K562 (cell line): ENCODE results near the gene AGPAT3. TPM values are rescaled to one million over a fixed set of nuclear protein-coding genes. Genes with fewer than 3 reads are reported as not detected.

Source experiments
- ATAC-seq: fragments of 200-7000 bp; cut with Tn5 transposase; 3 replicates; pipeline ENCODE4 v1.9.1; 2020; ENCODE audit warnings: moderate library complexity
- BruUV-seq: library from RNA; stranded (reverse); fragments of 400-500 nt; replicated peaks from 2 replicates; lab custom pipeline; 2021; lab: Mats Ljungman, UMichigan
- CTCF ChIA-PET: fragments of 300-600 bp; formaldehyde crosslinking; extraction: SDS; loops from one replicate; lab custom pipeline; 2021; ENCODE audit warnings: low intra/inter-chr PET ratio; lab: Yijun Ruan, JAX
- POLR2A ChIA-PET: fragments of 300-600, 350-650 bp; sonication (Branson Sonifier 250); formaldehyde crosslinking; extraction: SDS; loops from one replicate; lab custom pipeline; 2021; ENCODE audit warnings: antibody characterized with exemption, inconsistent platforms; lab: Yijun Ruan, JAX
- DNase-seq, 4 experiments: peaks; one replicate each; pipeline versions ENCODE4 v3.0.0 to v3.0.0-alpha.2; 2011 to 2018; ENCODE audit warnings: low spot score in 3 of 4, mixed read lengths in 3 of 4; ENCODE audit errors: extremely low read depth in 1 of 4
- FAIRE-seq: peaks from 2 replicates; lab custom pipeline; 2011; peaks lifted over from hg19 to GRCh38; lab: Jason Lieb, UNC
- H2AFZ ChIP-seq: 2 replicates; pipeline ENCODE4 v1.6.0; 2011; ENCODE audit warnings: low read depth, low read length, control low read depth, inconsistent platforms
- H3K27ac ChIP-seq: fragments of 200-600 bp; 3 replicates; pipeline ENCODE4 v1.8.0; 2011; ENCODE audit warnings: low read depth, mild to moderate bottlenecking, control low read depth, inconsistent platforms, low read length, moderate library complexity, mixed read lengths; ENCODE audit errors: extremely low read depth
- H3K27me3 ChIP-seq, 2 experiments: fragments of 300-600 bp in 1 of 2; 2 replicates in 1 of 2; 3 replicates in 1 of 2; pipeline versions ENCODE4 v1.6.0 to v1.8.0; 2011; ENCODE audit warnings: inconsistent platforms in 2 of 2, low read length in 2 of 2, mild to moderate bottlenecking in 1 of 2, mixed read lengths in 1 of 2, moderate library complexity in 1 of 2; ENCODE audit not compliant: control insufficient read depth in 2 of 2, insufficient read depth in 2 of 2
- H3K36me3 ChIP-seq: fragments of 300-600 bp; 3 replicates; pipeline ENCODE4 v1.8.0; 2011; ENCODE audit warnings: mild to moderate bottlenecking, low read length, inconsistent platforms; ENCODE audit not compliant: control insufficient read depth, insufficient read depth
- H3K4me1 ChIP-seq, 2 experiments: fragments of 200-600 bp in 1 of 2; replicated peaks in 1 of 2; 2 replicates in 1 of 2; 3 replicates in 1 of 2; pipeline versions ENCODE4 v1.5.1 to v1.8.0; 2011; ENCODE audit warnings: inconsistent platforms in 2 of 2, low read length in 2 of 2, mild to moderate bottlenecking in 1 of 2, mixed read lengths in 1 of 2, moderate library complexity in 1 of 2; ENCODE audit not compliant: control insufficient read depth in 2 of 2, insufficient read depth in 2 of 2
- H3K4me2 ChIP-seq: 2 replicates; pipeline ENCODE4 v1.6.1; 2011; ENCODE audit warnings: low read length, control low read depth, inconsistent platforms, mixed read lengths; ENCODE audit not compliant: insufficient read depth
- H3K4me3 ChIP-seq: fragments of 200-600 bp; sonication (generic), shearing (Covaris generic); 2 replicates; pipeline ENCODE4 v1.5.1; 2016; ENCODE audit warnings: control low read depth, inconsistent platforms
- H3K79me2 ChIP-seq: fragments of 200-600 bp; 3 replicates; pipeline ENCODE4 v1.8.0; 2011; ENCODE audit warnings: low read length, inconsistent platforms; ENCODE audit not compliant: control insufficient read depth, insufficient read depth
- H3K9ac ChIP-seq, 2 experiments: 2 replicates each; pipeline versions ENCODE4 v1.6.0 to v1.6.1; 2011; ENCODE audit warnings: low read depth in 2 of 2, low read length in 2 of 2, control low read depth in 1 of 2, inconsistent platforms in 1 of 2, mild to moderate bottlenecking in 1 of 2, mixed read lengths in 1 of 2; ENCODE audit not compliant: insufficient read depth in 1 of 2
- H3K9me1 ChIP-seq: one replicate; pipeline ENCODE4 v1.6.0; 2011; ENCODE audit warnings: inconsistent platforms, mild to moderate bottlenecking, low read length, moderate library complexity; ENCODE audit not compliant: control insufficient read depth, insufficient read depth
- H3K9me3 ChIP-seq: replicated peaks from 2 replicates; pipeline ENCODE4 v1.5.1; 2011; ENCODE audit warnings: low read depth, low read length, inconsistent platforms; ENCODE audit not compliant: control insufficient read depth, insufficient read depth
- H4K20me1 ChIP-seq: replicated peaks from 2 replicates; pipeline ENCODE4 v1.6.1; 2011; ENCODE audit warnings: low read length, inconsistent platforms, mixed read lengths; ENCODE audit not compliant: control insufficient read depth, insufficient read depth
- ARNT ChIP-seq, 2 experiments: fragments of 450-650 bp; IDR thresholded peaks; 2 replicates each; pipeline ENCODE4 v1.6.1; 2016; ENCODE audit warnings: mild to moderate bottlenecking in 1 of 2
- BRF1 ChIP-seq: IDR thresholded peaks from 3 replicates; pipeline ENCODE4 v1.6.1; 2011; ENCODE audit warnings: borderline replicate concordance, mild to moderate bottlenecking; ENCODE audit not compliant: insufficient read length; ENCODE audit errors: extremely low read depth
- CHD4 ChIP-seq: fragments of 200-600 bp; sonication (generic); IDR thresholded peaks from 3 replicates; pipeline ENCODE4 v1.6.1; 2012; ENCODE audit warnings: low read depth, mild to moderate bottlenecking, mixed read lengths, low read length, inconsistent platforms; ENCODE audit not compliant: insufficient read depth, insufficient replicate concordance, poor library complexity, severe bottlenecking
- CREB1 ChIP-seq, 2 experiments: sonication (generic) in 1 of 2; formaldehyde crosslinking in 1 of 2; IDR thresholded peaks; 2 replicates each; pipeline versions ENCODE4 v1.6.1 to v1.8.0; 2012 to 2022; ENCODE audit warnings: inconsistent platforms in 1 of 2, mild to moderate bottlenecking in 1 of 2, missing genetic modification reagents in 1 of 2, moderate library complexity in 1 of 2
- CREM ChIP-seq: IDR thresholded peaks from 2 replicates; pipeline ENCODE4 v1.6.1; 2014; ENCODE audit warnings: antibody characterized with exemption, low read depth
- FOXA1 ChIP-seq: fragments of 450-650 bp; IDR thresholded peaks from 2 replicates; pipeline ENCODE4 v1.6.1; 2016; ENCODE audit warnings: mild to moderate bottlenecking, borderline replicate concordance
- HMGN3 ChIP-seq: IDR thresholded peaks from 2 replicates; pipeline ENCODE4 v1.6.1; 2011; ENCODE audit warnings: borderline replicate concordance, low read depth, mild to moderate bottlenecking, mixed read lengths, low read length; ENCODE audit not compliant: insufficient read length; ENCODE audit errors: extremely low read depth
- LEF1 ChIP-seq: fragments of 450-650 bp; IDR thresholded peaks from 2 replicates; pipeline ENCODE4 v1.6.1; 2016; ENCODE audit warnings: mild to moderate bottlenecking
- MCM2 ChIP-seq: fragments of 450-650 bp; IDR thresholded peaks from 2 replicates; pipeline ENCODE4 v1.6.1; 2017; ENCODE audit warnings: low read depth, mild to moderate bottlenecking
- NFRKB ChIP-seq: fragments of 450-650 bp; IDR thresholded peaks from 2 replicates; pipeline ENCODE4 v1.6.1; 2016; ENCODE audit warnings: low read depth
- NR2F6 ChIP-seq: fragments of 450-650 bp; formaldehyde crosslinking; IDR thresholded peaks from 2 replicates; pipeline ENCODE4 v1.4.0; 2020; ENCODE audit warnings: mild to moderate bottlenecking
- POLR2AphosphoS5 ChIP-seq: IDR thresholded peaks from 2 replicates; pipeline ENCODE4 v1.6.1; 2011; ENCODE audit warnings: mild to moderate bottlenecking, low read depth, low read length, moderate library complexity; ENCODE audit not compliant: control insufficient read depth, insufficient read depth
- RNF2 ChIP-seq: sonication (generic); IDR thresholded peaks from 2 replicates; pipeline ENCODE4 v1.6.1; 2016
- SNIP1 ChIP-seq: fragments of 450-650 bp; IDR thresholded peaks from 2 replicates; pipeline ENCODE4 v1.7.1; 2017; ENCODE audit warnings: low read depth, mild to moderate bottlenecking
- SOX6 ChIP-seq: fragments of 450-650 bp; IDR thresholded peaks from 2 replicates; pipeline ENCODE4 v1.6.1; 2014; ENCODE audit warnings: mild to moderate bottlenecking
- SPI1 ChIP-seq: IDR thresholded peaks from 2 replicates; pipeline ENCODE4 v1.6.1; 2011; ENCODE audit warnings: low read depth, low read length, control low read depth, borderline replicate concordance
- TAF7 ChIP-seq: fragments of 450-650 bp; IDR thresholded peaks from 2 replicates; pipeline ENCODE4 v1.6.1; 2016; ENCODE audit warnings: missing genetic modification characterization, missing compliant biosample characterization
- TAF9B ChIP-seq: fragments of 450-650 bp; IDR thresholded peaks from 2 replicates; pipeline ENCODE4 v1.6.1; 2018; ENCODE audit warnings: mild to moderate bottlenecking; ENCODE audit not compliant: partially characterized antibody
- TCF7 ChIP-seq: sonication (generic); IDR thresholded peaks from 2 replicates; pipeline ENCODE4 v1.6.1; 2016; ENCODE audit warnings: antibody characterized with exemption, borderline replicate concordance
- TEAD2 ChIP-seq: fragments of 450-650 bp; IDR thresholded peaks from 2 replicates; pipeline ENCODE4 v1.6.1; 2016; ENCODE audit warnings: missing genetic modification characterization, control low read depth, missing compliant biosample characterization
- ZBTB7A ChIP-seq: IDR thresholded peaks from 2 replicates; pipeline ENCODE4 v1.6.1; 2011; ENCODE audit warnings: low read depth, mild to moderate bottlenecking, low read length, moderate library complexity, borderline replicate concordance; ENCODE audit not compliant: control insufficient read depth
- ZNF12 ChIP-seq: sonication (generic); formaldehyde crosslinking; IDR thresholded peaks from 2 replicates; pipeline ENCODE4 v1.4.0; 2020; ENCODE audit warnings: mild to moderate bottlenecking, missing genetic modification reagents
- ZNF707 ChIP-seq: fragments of 250-450 bp; sonication (Bioruptor Pico); conservative IDR thresholded peaks from 2 replicates; pipeline ENCODE4 v1.8.0; 2022; ENCODE audit warnings: inconsistent platforms, mild to moderate bottlenecking, moderate library complexity
- ZNF77 ChIP-seq: fragments of 250-450 bp; sonication (Bioruptor Pico); IDR thresholded peaks from 2 replicates; pipeline ENCODE4 v1.5.0; 2020
- WGBS: fragments of 100-300 bp; shearing (Covaris generic); methylation state at CpG from one replicate; pipeline ENCODE4 v1.1.6; 2016; ENCODE audit warnings: low coverage, mixed read lengths; ENCODE audit not compliant: insufficient coverage; ENCODE audit errors: missing lambda C conversion rate; 5-methylcytosine and 5-hydroxymethylcytosine counted together
- in situ Hi-C: fragments of 300-500 bp; cut with MboI; formaldehyde crosslinking; loops from 4 replicates; pipeline ENCODE4 v1.15.0; 2018; ENCODE audit warnings: inconsistent platforms, mixed read lengths
- intact Hi-C: fragments of 100-400 bp; cut with micrococcal nuclease; formaldehyde crosslinking; loops from 2 replicates; pipeline ENCODE4 v1.14.2; 2022
- polyA plus RNA-seq, 8 experiments: library from polyadenylated mRNA; depleted of rRNA in 4 of 8; stranded (reverse) in 5 of 8; unstranded in 3 of 8; fragments of >200 nt; fragmentation: Nextera tagmentation in 2 of 8; fragmentation: Illumina TruSeq in 1 of 8; extraction: Ambion mirVana in 2 of 8; extraction: Trizol in 1 of 8; gene quantifications; 2 replicates each; pipeline versions ENCODE4 v1.2.1 to v1.2.3, GENCODE V29; 2011 to 2014; ENCODE audit warnings: inconsistent platforms in 1 of 8, missing spikeins in 1 of 8
- total RNA-seq, 7 experiments: library from RNA; depleted of rRNA in 6 of 7; stranded (reverse); fragments of >200 nt in 6 of 7; fragmentation: Illumina TruSeq in 2 of 7; extraction: Trizol in 2 of 7; gene quantifications; 2 replicates each; pipeline versions ENCODE4 v1.2.1 to v1.2.3, GENCODE V29; 2011 to 2021; ENCODE audit warnings: low replicate concordance in 1 of 7
- TF ChIP-seq, protein P1 (sequence below), 2 experiments: fragments of 450-650 bp; IDR thresholded peaks; 2 replicates each; pipeline ENCODE4 v1.6.1; 2016

Gene AGPAT3
- total and polyA plus RNA-seq, 9 of the 15 experiments (the other 6 are each of a cell fraction or from before 2014, with no cell fraction given): 1.5 to 88.4 (median 35.7) TPM

DNA sequence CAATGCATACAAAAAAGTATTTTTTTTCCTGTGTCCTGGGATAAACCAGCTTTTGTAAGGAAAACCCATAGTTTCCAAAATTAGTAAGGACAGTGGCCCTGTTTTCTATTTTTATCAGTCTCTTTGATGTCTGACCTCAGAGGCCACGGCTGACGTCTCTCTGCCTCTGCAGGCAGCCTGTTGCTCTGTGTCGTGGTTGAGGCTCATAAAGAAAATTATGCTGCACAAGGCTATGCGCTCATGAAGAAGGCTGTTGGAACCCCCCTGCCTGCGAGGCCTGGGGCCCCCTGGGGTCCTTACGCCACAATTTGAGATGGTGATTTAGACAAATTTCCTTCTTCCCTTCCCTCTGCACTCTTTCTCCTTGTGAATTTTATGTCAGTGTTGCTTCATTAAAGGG lies 48.9 kb downstream of the AGPAT3 start:
- Histone ChIP-seq H3K27me3 (no peaks in the 10 kb centered on the region), H3K9me3 (peaks cover 8% of the 10 kb centered on the region), H4K20me1 (no peaks in the 10 kb centered on the region; the same call in 1 of the 2 replicates), H3K4me3 (no peak overlapping the region), H3K9me1 (no peaks in the 10 kb centered on the region), H3K4me1 (peaks cover 29 to 47% of the 10 kb centered on the region in 2 experiments), H3K27ac (peak overlapping the region; percentile 54; the same call in 2 of the 3 replicates), H2AFZ (no peak overlapping the region), H3K4me2 (peak overlapping the region; percentile 32), H3K9ac (peak overlapping the region in 1 of 2 experiments; percentile 57; a peak in 1 of 4 replicates), H3K36me3 (peaks cover 11% of the 10 kb centered on the region; the same call in 2 of the 3 replicates), H3K79me2 (peaks cover 80% of the 10 kb centered on the region)
- ATAC-seq (no peak), FAIRE-seq (peak; percentile 78), DNase-seq (peak in 3 of 4 experiments; percentile 31 to 67 (median 43))
- CTCF ChIA-PET: no interaction called here
- intact Hi-C loops: no loop called here
- BruUV-seq: no TSS peak
- WGBS: 29% methylated on average over 6 of the region's 6 CpGs
- in situ Hi-C loops: no loop called here
- POLR2A ChIA-PET: interaction anchor here (0.5 kb wide), 1 partner anchor 42 kb away, joined by 7 read pairs; no protein-coding TSS in a partner anchor
- TF ChIP-seq NFRKB: no peak
- TF ChIP-seq RNF2: no peak
- TF ChIP-seq, protein P1, sequence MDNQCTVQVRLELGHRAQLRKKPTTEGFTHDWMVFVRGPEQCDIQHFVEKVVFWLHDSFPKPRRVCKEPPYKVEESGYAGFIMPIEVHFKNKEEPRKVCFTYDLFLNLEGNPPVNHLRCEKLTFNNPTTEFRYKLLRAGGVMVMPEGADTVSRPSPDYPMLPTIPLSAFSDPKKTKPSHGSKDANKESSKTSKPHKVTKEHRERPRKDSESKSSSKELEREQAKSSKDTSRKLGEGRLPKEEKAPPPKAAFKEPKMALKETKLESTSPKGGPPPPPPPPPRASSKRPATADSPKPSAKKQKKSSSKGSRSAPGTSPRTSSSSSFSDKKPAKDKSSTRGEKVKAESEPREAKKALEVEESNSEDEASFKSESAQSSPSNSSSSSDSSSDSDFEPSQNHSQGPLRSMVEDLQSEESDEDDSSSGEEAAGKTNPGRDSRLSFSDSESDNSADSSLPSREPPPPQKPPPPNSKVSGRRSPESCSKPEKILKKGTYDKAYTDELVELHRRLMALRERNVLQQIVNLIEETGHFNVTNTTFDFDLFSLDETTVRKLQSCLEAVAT (IDR thresholded peaks at IDR 0.05): no peak
- peak; percentile 69; the same call in 1 of the 2 replicates for TF ChIP-seq CREB1 (IDR thresholded peaks at IDR 0.05)
- peak; percentile 77 for TF ChIP-seq CREB1 (CRISPR knock-in tag; IDR thresholded peaks at IDR 0.05)
- no peak for TF ChIP-seq MCM2
- no peak for TF ChIP-seq SPI1
- TF ChIP-seq POLR2AphosphoS5: no peak
- TF ChIP-seq ZNF707 (CRISPR knock-in tag): no peak
- no peak for TF ChIP-seq NR2F6 (CRISPR knock-in tag)
- no peak for TF ChIP-seq CHD4
- no peak for TF ChIP-seq HMGN3
- TF ChIP-seq LEF1: peak; percentile 63; the same call in 1 of the 2 replicates
- no peak for TF ChIP-seq FOXA1
- TF ChIP-seq TAF9B: no peak
- TF ChIP-seq ZNF12 (CRISPR knock-in tag): no peak
- TF ChIP-seq TCF7: peak; percentile 72; the same call in 1 of the 2 replicates
- TF ChIP-seq ZNF77: no peak
- peak; percentile 31; the same call in 1 of the 2 replicates for TF ChIP-seq ZBTB7A
- no peak for TF ChIP-seq ARNT (IDR thresholded peaks at IDR 0.05)
- peak; percentile 83 for TF ChIP-seq CREM
- TF ChIP-seq SNIP1: no peak
- no peak for TF ChIP-seq SOX6
- TF ChIP-seq BRF1: no peak
- TF ChIP-seq TAF7 (tag): no peak
- TF ChIP-seq TEAD2 (tag): no peak
